Epithelial cell of proximal tubule (primary cell): ENCODE results near the gene SGCG. TPM values are rescaled to one million over a fixed set of nuclear protein-coding genes. Genes with fewer than 3 reads are reported as not detected.

Experiments used
- DNase-seq: peaks from one replicate; pipeline ENCODE4 v3.0.0-alpha.2; 2011; ENCODE audit warnings: low read depth
- H3K4me3 ChIP-seq: 2 replicates; pipeline ENCODE4 v1.5.1; 2011; ENCODE audit warnings: low read depth, mild to moderate bottlenecking, low read length
- CTCF ChIP-seq: conservative IDR thresholded peaks from 2 replicates; pipeline ENCODE4 v1.5.1; 2012; ENCODE audit warnings: low read depth, mild to moderate bottlenecking, low read length
- total RNA-seq: library from RNA; depleted of rRNA; stranded (reverse); fragments of >200 nt; gene quantifications from 2 replicates; pipeline ENCODE4 v1.2.3, GENCODE V29; 2015

Gene SGCG
- total RNA-seq, 1 donor from 2014 or later: not detected

- no peak overlapping the region for H3K4me3 ChIP-seq
- TF ChIP-seq CTCF: no peak
- no peak for DNase-seq
These were observed 143.3 kb downstream of the SGCG start for GRCh38 chr13:23323946-23324709.

GRCh38 chr13:23325191-23325590, 144.4 kb downstream of the SGCG start:
- no peak for TF ChIP-seq CTCF
- no peak overlapping the region for H3K4me3 ChIP-seq
- DNase-seq: no peak

GRCh38 chr13:23330356-23330755, 149.6 kb downstream of the SGCG start:
- no peak for TF ChIP-seq CTCF
- DNase-seq: no peak
- H3K4me3 ChIP-seq: no peak overlapping the region

- DNase-seq: no peak
These were observed 158.4 kb downstream of the SGCG start for GRCh38 chr13:23339225-23339624.

GRCh38 chr13:23344931-23345595, 164.3 kb downstream of the SGCG start:
- H3K4me3 ChIP-seq: no peak overlapping the region
- no peak for TF ChIP-seq CTCF
- DNase-seq: no peak

More at GRCh38 chr13:23339225-23339624, 158.4 kb downstream of the SGCG start:
- TF ChIP-seq CTCF: no peak
- H3K4me3 ChIP-seq: no peak overlapping the region

- TF ChIP-seq CTCF: no peak
- no peak overlapping the region for H3K4me3 ChIP-seq
These were observed 166.8 kb downstream of the SGCG start for GRCh38 chr13:23347601-23348000.

More at GRCh38 chr13:23347601-23348000, 166.8 kb downstream of the SGCG start:
- no peak for DNase-seq
